ENCODE measurements around the gene DEGS1.

The DEGS1 gene

DNA sequence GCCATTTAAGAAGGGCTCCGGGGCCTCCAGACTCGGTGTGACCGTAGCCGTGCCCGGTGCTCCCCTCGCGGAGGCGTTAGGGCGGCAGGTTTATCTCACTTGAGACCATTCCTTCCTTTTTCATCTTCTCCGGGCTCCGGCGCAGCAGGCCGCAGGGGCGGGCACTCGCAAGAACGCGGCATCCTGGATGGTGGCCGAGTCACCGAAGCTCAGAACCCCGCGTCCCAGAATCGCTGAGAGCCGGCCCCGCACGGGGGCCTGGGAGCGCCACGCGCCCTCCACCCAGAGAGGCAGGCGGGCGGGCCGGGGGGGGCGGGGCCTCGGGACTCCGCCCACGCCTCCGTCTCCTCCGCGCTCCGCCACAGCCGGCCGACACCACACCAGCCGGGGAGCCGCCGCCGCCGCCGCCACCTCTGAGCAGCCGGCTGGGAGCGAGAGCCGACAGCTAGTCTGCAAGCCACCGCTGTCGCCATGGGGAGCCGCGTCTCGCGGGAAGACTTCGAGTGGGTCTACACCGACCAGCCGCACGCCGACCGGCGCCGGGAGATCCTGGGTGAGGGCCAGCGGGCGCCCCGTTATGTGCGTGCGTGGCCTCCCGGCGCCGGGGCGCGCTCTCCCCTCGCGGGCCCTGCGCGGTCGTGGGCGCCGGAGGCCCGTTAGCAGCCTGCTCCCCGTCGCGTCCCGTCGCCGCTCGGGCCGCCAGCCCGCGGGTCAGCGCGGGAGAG, at the start of gene DEGS1:
DEGS1 (plus strand) TSS at position 375 of the 725 bp plus-strand sequence; CDS start at position 472, 97 bp downstream.
- H3K27ac ChIP-seq: peak within 1 kb of the TSS; percentile 92
- peak within 1 kb of the TSS; percentile 58 for H3K4me2 ChIP-seq
- peak within 1 kb of the TSS; percentile 91 for H3K4me3 ChIP-seq (IDR thresholded peaks at IDR 0.05; ENCODE audit: insufficient read depth, low read depth, low read length)
- TF ChIP-seq, protein P1, sequence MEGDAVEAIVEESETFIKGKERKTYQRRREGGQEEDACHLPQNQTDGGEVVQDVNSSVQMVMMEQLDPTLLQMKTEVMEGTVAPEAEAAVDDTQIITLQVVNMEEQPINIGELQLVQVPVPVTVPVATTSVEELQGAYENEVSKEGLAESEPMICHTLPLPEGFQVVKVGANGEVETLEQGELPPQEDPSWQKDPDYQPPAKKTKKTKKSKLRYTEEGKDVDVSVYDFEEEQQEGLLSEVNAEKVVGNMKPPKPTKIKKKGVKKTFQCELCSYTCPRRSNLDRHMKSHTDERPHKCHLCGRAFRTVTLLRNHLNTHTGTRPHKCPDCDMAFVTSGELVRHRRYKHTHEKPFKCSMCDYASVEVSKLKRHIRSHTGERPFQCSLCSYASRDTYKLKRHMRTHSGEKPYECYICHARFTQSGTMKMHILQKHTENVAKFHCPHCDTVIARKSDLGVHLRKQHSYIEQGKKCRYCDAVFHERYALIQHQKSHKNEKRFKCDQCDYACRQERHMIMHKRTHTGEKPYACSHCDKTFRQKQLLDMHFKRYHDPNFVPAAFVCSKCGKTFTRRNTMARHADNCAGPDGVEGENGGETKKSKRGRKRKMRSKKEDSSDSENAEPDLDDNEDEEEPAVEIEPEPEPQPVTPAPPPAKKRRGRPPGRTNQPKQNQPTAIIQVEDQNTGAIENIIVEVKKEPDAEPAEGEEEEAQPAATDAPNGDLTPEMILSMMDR (conservative IDR thresholded peaks at IDR 0.05; ENCODE audit: low read depth, low read length): no peak
- H2AFZ ChIP-seq (ENCODE audit: low read depth): peak within 1 kb of the TSS; percentile 74
- H3K36me3 ChIP-seq (ENCODE audit: insufficient read depth): no peaks in the 10 kb centered on the region
- peak within 1 kb of the TSS; percentile 81 for H3K9ac ChIP-seq
- H3K27me3 ChIP-seq (ENCODE audit: insufficient read depth, low read depth): no peaks in the 10 kb centered on the region
- H3K4me1 ChIP-seq (ENCODE audit: low read depth, poor library complexity, severe bottlenecking): peaks cover 29% of the 10 kb centered on the region
- H3K79me2 ChIP-seq (ENCODE audit: insufficient read depth, low read depth): peaks cover 46% of the 10 kb centered on the region
- no peaks in the 10 kb centered on the region for H4K20me1 ChIP-seq (ENCODE audit: insufficient read depth)

GRCh38 chr1:224133741-224134299, 49.2 kb upstream of the DEGS1 start:
- no peaks in the 10 kb centered on the region for H3K4me1 ChIP-seq (ENCODE audit: low read depth, poor library complexity, severe bottlenecking)
- H2AFZ ChIP-seq (ENCODE audit: low read depth): no peak overlapping the region
- peaks cover 19% of the 10 kb centered on the region; the same call in 1 of the 2 replicates for H3K36me3 ChIP-seq (ENCODE audit: insufficient read depth)
- H4K20me1 ChIP-seq (ENCODE audit: insufficient read depth): no peaks in the 10 kb centered on the region
- H3K9ac ChIP-seq: no peak overlapping the region
- H3K27me3 ChIP-seq (ENCODE audit: insufficient read depth, low read depth): no peaks in the 10 kb centered on the region
- TF ChIP-seq, protein P1 (conservative IDR thresholded peaks at IDR 0.05; ENCODE audit: low read depth, low read length): no peak
- no peak overlapping the region for H3K4me3 ChIP-seq (IDR thresholded peaks at IDR 0.05; ENCODE audit: insufficient read depth, low read depth, low read length)
- no peaks in the 10 kb centered on the region; the same call in 1 of the 2 replicates for H3K79me2 ChIP-seq (ENCODE audit: insufficient read depth, low read depth)
- H3K4me2 ChIP-seq: no peak overlapping the region
- H3K27ac ChIP-seq: no peak overlapping the region

- Histone ChIP-seq H3K9ac (no peak overlapping the region), H3K27ac (no peak overlapping the region), H3K79me2 (ENCODE audit: insufficient read depth, low read depth) (no peaks in the 10 kb centered on the region), H4K20me1 (ENCODE audit: insufficient read depth) (no peaks in the 10 kb centered on the region), H3K36me3 (ENCODE audit: insufficient read depth) (no peaks in the 10 kb centered on the region; the same call in 1 of the 2 replicates), H3K4me2 (no peak overlapping the region), H3K4me3 (IDR thresholded peaks at IDR 0.05; ENCODE audit: insufficient read depth, low read depth, low read length) (no peak overlapping the region), H3K4me1 (ENCODE audit: low read depth, poor library complexity, severe bottlenecking) (no peaks in the 10 kb centered on the region), H3K27me3 (ENCODE audit: insufficient read depth, low read depth) (no peaks in the 10 kb centered on the region), H2AFZ (ENCODE audit: low read depth) (no peak overlapping the region)
- TF ChIP-seq, protein P1 (conservative IDR thresholded peaks at IDR 0.05; ENCODE audit: low read depth, low read length): no peak
Observed at GRCh38 chr1:224137518-224137917, 45.5 kb upstream of the DEGS1 start.

GRCh38 chr1:224138198-224138597, 44.8 kb upstream of the DEGS1 start:
- Histone ChIP-seq H3K9ac (no peak overlapping the region), H3K27ac (no peak overlapping the region), H3K27me3 (ENCODE audit: insufficient read depth, low read depth) (no peaks in the 10 kb centered on the region), H2AFZ (ENCODE audit: low read depth) (no peak overlapping the region), H3K36me3 (ENCODE audit: insufficient read depth) (no peaks in the 10 kb centered on the region; the same call in 1 of the 2 replicates), H3K4me1 (ENCODE audit: low read depth, poor library complexity, severe bottlenecking) (no peaks in the 10 kb centered on the region), H4K20me1 (ENCODE audit: insufficient read depth) (no peaks in the 10 kb centered on the region), H3K79me2 (ENCODE audit: insufficient read depth, low read depth) (no peaks in the 10 kb centered on the region), H3K4me2 (no peak overlapping the region), H3K4me3 (IDR thresholded peaks at IDR 0.05; ENCODE audit: insufficient read depth, low read depth, low read length) (no peak overlapping the region)
- TF ChIP-seq, protein P1 (conservative IDR thresholded peaks at IDR 0.05; ENCODE audit: low read depth, low read length): no peak

Data from KMS-11 (cell line).